KMS-11 (cell line): ENCODE results near the gene KLHDC7B.

Experiments
- H2AFZ ChIP-seq: fragments of 200-600 bp; sonication (generic); 2 replicates; pipeline ENCODE4 v1.6.1; 2016; ENCODE audit warnings: antibody characterized with exemption, mixed run types, low read depth
- H3K27ac ChIP-seq: fragments of 200-600 bp; sonication (generic); 2 replicates; pipeline ENCODE4 v1.6.1; 2016; ENCODE audit warnings: mild to moderate bottlenecking, mixed run types
- H3K27me3 ChIP-seq: fragments of 200-600 bp; sonication (generic); 2 replicates; pipeline ENCODE4 v1.6.1; 2017; ENCODE audit warnings: mild to moderate bottlenecking, low read depth, mixed run types, moderate library complexity; ENCODE audit not compliant: insufficient read depth
- H3K36me3 ChIP-seq: fragments of 200-600 bp; sonication (generic); 2 replicates; pipeline ENCODE4 v1.6.1; 2017; ENCODE audit warnings: mild to moderate bottlenecking, mixed run types; ENCODE audit not compliant: insufficient read depth
- H3K4me1 ChIP-seq: fragments of 200-600 bp; sonication (generic); 2 replicates; pipeline ENCODE4 v1.6.1; 2016; ENCODE audit warnings: mild to moderate bottlenecking, low read depth, mixed run types; ENCODE audit not compliant: poor library complexity, severe bottlenecking
- H3K4me2 ChIP-seq: fragments of 200-600 bp; sonication (generic); 2 replicates; pipeline ENCODE4 v1.7.0; 2016; ENCODE audit warnings: mild to moderate bottlenecking, mixed run types
- H3K4me3 ChIP-seq: fragments of 200-600 bp; sonication (generic); IDR thresholded peaks from 2 replicates; pipeline ENCODE4 v1.6.1; 2017; ENCODE audit warnings: low read depth, low read length, mixed read lengths; ENCODE audit not compliant: insufficient read depth
- H3K79me2 ChIP-seq: fragments of 200-600 bp; sonication (generic); 2 replicates; pipeline ENCODE4 v1.6.1; 2016; ENCODE audit warnings: low read depth, mixed run types; ENCODE audit not compliant: insufficient read depth
- H3K9ac ChIP-seq: fragments of 200-600 bp; sonication (generic); 2 replicates; pipeline ENCODE4 v1.6.1; 2016; ENCODE audit warnings: mild to moderate bottlenecking, mixed run types
- H4K20me1 ChIP-seq: fragments of 200-600 bp; sonication (generic); 2 replicates; pipeline ENCODE4 v1.6.1; 2016; ENCODE audit warnings: mild to moderate bottlenecking, mixed run types; ENCODE audit not compliant: insufficient read depth
- TF ChIP-seq, protein P1 (sequence below): fragments of 200-600 bp; sonication (generic); conservative IDR thresholded peaks from 2 replicates; pipeline ENCODE4 v1.6.1; 2017; ENCODE audit warnings: low read depth, mild to moderate bottlenecking, antibody characterized with exemption, low read length, moderate library complexity, mixed read lengths

KLHDC7B gene

DNA sequence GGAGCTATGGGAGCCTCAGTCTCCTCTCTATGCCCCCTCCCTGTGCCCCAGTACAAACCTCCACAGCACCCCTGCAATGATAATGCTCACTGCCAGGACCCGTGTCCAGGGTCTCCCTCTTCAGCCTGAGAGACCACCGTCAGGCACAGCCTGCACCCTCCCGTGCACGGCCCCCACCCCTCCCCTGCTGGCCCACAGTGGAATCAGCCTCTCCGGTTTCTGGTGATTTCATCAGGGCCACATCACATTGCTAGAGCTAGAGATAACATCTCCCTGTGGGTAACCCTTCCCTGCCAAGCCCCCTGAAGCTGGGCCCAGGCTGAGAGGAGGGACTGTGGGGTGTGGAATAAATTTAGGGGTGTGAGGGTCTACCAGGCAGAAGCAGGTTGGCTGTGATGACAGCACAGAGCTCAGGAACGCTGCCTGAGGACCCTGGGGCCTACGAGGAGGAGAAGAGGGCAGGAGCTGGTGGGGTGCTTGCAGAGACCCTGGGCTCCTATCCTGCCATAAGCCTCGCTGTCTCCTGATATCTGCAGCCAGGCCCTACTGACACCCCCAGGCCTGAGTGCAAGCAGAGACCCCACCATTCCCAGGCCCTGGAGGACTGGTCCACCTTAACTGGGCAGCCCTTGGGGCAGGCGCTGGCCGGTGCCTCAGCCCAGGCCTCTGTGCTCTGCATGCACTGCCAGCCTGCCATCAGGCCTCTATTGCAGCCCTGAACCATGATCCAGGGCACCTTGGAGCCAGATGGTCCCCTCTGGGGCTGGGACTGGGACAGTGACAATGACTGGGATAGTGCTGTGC lies at the start of gene KLHDC7B:
KLHDC7B (plus strand) TSS at position 378 of the 804 bp plus-strand sequence; CDS start at position 723, 345 bp downstream.
- Histone ChIP-seq H3K4me2 (no peak within 1 kb of the TSS), H3K4me3 (no peak within 1 kb of the TSS), H3K36me3 (no peaks in the 10 kb centered on the region), H3K4me1 (peaks cover 30% of the 10 kb centered on the region), H3K79me2 (no peaks in the 10 kb centered on the region), H2AFZ (no peak within 1 kb of the TSS; the same call in 1 of the 2 replicates), H3K27ac (peak within 1 kb of the TSS; percentile 24; the same call in 1 of the 2 replicates), H3K9ac (no peak within 1 kb of the TSS), H4K20me1 (no peaks in the 10 kb centered on the region), H3K27me3 (no peaks in the 10 kb centered on the region)
- TF ChIP-seq, protein P1, sequence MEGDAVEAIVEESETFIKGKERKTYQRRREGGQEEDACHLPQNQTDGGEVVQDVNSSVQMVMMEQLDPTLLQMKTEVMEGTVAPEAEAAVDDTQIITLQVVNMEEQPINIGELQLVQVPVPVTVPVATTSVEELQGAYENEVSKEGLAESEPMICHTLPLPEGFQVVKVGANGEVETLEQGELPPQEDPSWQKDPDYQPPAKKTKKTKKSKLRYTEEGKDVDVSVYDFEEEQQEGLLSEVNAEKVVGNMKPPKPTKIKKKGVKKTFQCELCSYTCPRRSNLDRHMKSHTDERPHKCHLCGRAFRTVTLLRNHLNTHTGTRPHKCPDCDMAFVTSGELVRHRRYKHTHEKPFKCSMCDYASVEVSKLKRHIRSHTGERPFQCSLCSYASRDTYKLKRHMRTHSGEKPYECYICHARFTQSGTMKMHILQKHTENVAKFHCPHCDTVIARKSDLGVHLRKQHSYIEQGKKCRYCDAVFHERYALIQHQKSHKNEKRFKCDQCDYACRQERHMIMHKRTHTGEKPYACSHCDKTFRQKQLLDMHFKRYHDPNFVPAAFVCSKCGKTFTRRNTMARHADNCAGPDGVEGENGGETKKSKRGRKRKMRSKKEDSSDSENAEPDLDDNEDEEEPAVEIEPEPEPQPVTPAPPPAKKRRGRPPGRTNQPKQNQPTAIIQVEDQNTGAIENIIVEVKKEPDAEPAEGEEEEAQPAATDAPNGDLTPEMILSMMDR, result no peak

DNA sequence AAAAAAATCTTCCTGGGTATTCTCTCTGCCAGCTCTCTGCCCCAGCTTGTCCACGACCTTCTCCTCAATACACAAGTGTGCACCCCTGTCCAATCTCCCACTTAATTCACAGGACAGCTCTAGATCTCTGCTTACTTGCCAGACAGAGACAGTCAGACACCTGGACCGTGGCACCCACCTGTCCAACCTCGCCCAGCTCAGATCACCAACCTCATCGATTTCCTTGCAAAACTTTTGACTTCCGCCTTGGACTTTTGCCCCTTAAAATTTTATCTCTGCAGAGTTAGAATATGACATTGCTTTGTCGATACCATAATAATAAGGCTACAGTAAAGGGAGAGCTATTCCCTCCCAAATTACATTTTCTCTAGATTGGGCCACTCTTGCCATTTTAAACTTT lies 48.6 kb upstream of the KLHDC7B start:
- no peaks in the 10 kb centered on the region for H3K79me2 ChIP-seq
- TF ChIP-seq, protein P1, result no peak
- H3K36me3 ChIP-seq, result no peaks in the 10 kb centered on the region
- no peak overlapping the region for H3K27ac ChIP-seq
- H4K20me1 ChIP-seq, result no peaks in the 10 kb centered on the region
- H3K27me3 ChIP-seq, result no peaks in the 10 kb centered on the region
- H3K9ac ChIP-seq, result no peak overlapping the region
- H2AFZ ChIP-seq, result no peak overlapping the region
- H3K4me1 ChIP-seq, result no peaks in the 10 kb centered on the region
- H3K4me2 ChIP-seq, result no peak overlapping the region
- H3K4me3 ChIP-seq, result no peak overlapping the region

DNA sequence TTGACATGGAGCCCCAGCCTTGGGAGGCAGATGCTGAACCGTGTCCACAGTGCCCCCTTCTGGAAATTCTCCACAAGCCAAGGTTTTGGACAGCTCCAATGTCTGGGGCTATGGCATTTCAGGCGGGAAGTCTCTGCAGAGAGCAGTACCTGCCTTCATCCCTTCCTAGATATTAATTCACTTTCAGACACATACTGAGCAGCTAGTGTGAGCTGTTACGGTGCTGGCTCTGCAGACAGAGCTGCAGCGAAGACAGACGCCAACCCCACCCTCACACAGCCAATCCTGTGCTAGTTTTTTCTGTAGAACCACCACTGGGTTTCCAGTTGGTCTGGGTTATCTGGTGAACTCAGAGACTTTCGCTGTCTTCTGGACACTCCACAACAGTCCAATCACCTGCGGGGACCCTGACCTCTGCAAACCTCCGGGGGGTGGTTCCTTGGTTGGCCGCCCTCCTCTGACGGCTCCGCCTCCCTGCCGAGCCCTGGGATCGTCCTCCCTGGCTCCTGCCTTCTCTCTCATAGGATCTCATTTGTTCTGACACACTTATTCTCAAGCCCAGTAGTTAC lies 47.3 kb upstream of the KLHDC7B start:
- Histone ChIP-seq H3K27me3 (no peaks in the 10 kb centered on the region), H3K4me2 (no peak overlapping the region), H3K9ac (no peak overlapping the region), H2AFZ (no peak overlapping the region), H4K20me1 (no peaks in the 10 kb centered on the region), H3K4me1 (no peaks in the 10 kb centered on the region), H3K4me3 (no peak overlapping the region), H3K79me2 (no peaks in the 10 kb centered on the region), H3K27ac (no peak overlapping the region), H3K36me3 (no peaks in the 10 kb centered on the region)
- TF ChIP-seq, protein P1, result peak; percentile 63

DNA sequence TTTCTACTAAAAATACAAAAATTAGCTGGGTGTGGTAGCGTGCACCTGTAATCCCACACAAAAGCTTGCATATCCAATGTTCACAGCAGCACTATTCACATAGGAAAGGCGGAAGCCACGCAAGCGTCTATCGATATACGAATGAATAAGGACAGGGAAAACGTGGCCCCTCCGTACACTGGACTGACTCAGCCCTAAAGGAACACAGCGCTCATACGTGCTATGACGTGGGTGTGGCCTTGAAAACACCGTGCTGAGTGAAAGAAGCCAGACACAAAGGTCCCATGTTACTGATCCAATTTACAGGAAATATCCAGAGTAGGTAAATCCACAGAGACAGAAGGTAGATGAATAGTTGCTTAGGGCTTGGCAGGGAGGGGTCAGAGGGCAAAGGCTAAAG lies 45.2 kb upstream of the KLHDC7B start:
- no peak overlapping the region for H3K27ac ChIP-seq
- H2AFZ ChIP-seq, result no peak overlapping the region
- no peaks in the 10 kb centered on the region for H3K27me3 ChIP-seq
- no peak overlapping the region for H3K4me2 ChIP-seq
- no peaks in the 10 kb centered on the region for H3K4me1 ChIP-seq
- no peak overlapping the region for H3K9ac ChIP-seq
- H3K79me2 ChIP-seq, result no peaks in the 10 kb centered on the region
- no peaks in the 10 kb centered on the region for H3K36me3 ChIP-seq
- H4K20me1 ChIP-seq, result no peaks in the 10 kb centered on the region
- no peak overlapping the region for H3K4me3 ChIP-seq
- TF ChIP-seq, protein P1, result no peak
